ENCODE data around the gene RASGRF1. TPM values are rescaled to one million over a fixed set of nuclear protein-coding genes. Genes with fewer than 3 reads are reported as not detected.

RASGRF1 gene, protein sequence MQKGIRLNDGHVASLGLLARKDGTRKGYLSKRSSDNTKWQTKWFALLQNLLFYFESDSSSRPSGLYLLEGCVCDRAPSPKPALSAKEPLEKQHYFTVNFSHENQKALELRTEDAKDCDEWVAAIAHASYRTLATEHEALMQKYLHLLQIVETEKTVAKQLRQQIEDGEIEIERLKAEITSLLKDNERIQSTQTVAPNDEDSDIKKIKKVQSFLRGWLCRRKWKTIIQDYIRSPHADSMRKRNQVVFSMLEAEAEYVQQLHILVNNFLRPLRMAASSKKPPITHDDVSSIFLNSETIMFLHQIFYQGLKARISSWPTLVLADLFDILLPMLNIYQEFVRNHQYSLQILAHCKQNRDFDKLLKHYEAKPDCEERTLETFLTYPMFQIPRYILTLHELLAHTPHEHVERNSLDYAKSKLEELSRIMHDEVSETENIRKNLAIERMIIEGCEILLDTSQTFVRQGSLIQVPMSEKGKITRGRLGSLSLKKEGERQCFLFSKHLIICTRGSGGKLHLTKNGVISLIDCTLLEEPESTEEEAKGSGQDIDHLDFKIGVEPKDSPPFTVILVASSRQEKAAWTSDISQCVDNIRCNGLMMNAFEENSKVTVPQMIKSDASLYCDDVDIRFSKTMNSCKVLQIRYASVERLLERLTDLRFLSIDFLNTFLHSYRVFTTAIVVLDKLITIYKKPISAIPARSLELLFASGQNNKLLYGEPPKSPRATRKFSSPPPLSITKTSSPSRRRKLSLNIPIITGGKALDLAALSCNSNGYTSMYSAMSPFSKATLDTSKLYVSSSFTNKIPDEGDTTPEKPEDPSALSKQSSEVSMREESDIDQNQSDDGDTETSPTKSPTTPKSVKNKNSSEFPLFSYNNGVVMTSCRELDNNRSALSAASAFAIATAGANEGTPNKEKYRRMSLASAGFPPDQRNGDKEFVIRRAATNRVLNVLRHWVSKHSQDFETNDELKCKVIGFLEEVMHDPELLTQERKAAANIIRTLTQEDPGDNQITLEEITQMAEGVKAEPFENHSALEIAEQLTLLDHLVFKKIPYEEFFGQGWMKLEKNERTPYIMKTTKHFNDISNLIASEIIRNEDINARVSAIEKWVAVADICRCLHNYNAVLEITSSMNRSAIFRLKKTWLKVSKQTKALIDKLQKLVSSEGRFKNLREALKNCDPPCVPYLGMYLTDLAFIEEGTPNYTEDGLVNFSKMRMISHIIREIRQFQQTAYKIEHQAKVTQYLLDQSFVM (N-terminal part only)
- total RNA-seq (2014; rRNA removed; shearing (Covaris generic)), result 0.43 and 1.1 TPM in 2 replicates

DNA sequence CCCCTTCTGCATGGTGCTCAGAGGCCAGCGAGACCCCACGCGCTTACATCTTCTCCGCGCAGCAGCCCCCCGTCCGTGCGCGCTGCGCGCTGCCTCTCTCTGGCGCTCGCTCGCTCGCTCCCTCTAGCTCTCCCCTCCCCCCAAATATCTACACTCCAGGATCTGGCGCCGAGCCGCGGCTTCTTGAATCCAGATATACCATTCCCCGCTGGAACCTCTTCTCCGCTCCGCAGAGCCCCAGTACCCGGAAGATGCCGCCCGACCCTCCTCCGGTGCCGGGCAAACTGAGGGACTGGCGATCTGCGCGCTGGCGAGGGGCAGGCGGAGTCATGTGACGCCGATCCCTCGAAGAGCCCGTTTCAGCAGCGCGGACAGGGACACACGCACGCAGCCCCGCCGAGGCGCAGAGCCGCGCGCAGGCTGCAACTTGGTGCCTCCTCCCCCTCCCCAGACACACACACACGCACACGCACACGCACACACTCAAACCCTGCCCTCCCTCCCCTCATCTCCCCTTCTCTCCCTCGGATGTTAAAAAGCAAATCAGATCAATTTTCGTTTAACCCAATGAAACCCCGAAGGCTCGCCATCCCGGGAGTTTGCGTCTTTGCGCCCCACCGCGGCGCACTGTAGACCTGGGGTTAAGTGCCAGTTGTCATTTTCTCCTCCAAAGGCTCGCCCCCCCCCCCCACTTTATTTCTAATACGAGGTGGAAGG is at the start of gene RASGRF1:
Gene RASGRF1 (minus strand): TSS at position 294 of the 717 bp plus-strand sequence. CDS start 282 bp downstream, at position 12.
- no peaks in the 10 kb centered on the region for H3K4me1 ChIP-seq
- no peak for DNase-seq
- H3K27ac ChIP-seq, result no peak within 1 kb of the TSS
- no peak within 1 kb of the TSS for H3K4me3 ChIP-seq
- no peaks in the 10 kb centered on the region for H3K9me3 ChIP-seq (replicated peaks)
- no peaks in the 10 kb centered on the region for H3K27me3 ChIP-seq
- no peaks in the 10 kb centered on the region for H3K36me3 ChIP-seq

GRCh38 chr15:79136434-79137046 is 46.0 kb upstream of the RASGRF1 start:
- no peak overlapping the region for H3K27ac ChIP-seq
- H3K4me3 ChIP-seq, result no peak overlapping the region
- H3K27me3 ChIP-seq, result no peaks in the 10 kb centered on the region
- H3K9me3 ChIP-seq (replicated peaks), result no peaks in the 10 kb centered on the region
- no peak for DNase-seq
- H3K4me1 ChIP-seq, result no peaks in the 10 kb centered on the region
- no peaks in the 10 kb centered on the region for H3K36me3 ChIP-seq

- no peaks in the 10 kb centered on the region for H3K36me3 ChIP-seq
- no peaks in the 10 kb centered on the region for H3K27me3 ChIP-seq
- no peaks in the 10 kb centered on the region for H3K4me1 ChIP-seq
- H3K9me3 ChIP-seq (replicated peaks), result no peaks in the 10 kb centered on the region
- no peak overlapping the region for H3K4me3 ChIP-seq
- no peak for DNase-seq
- no peak overlapping the region for H3K27ac ChIP-seq
These were observed 42.7 kb upstream of the RASGRF1 start for GRCh38 chr15:79133309-79133708.

GRCh38 chr15:79132770-79133169 is 42.2 kb upstream of the RASGRF1 start:
- H3K27me3 ChIP-seq, result no peaks in the 10 kb centered on the region
- H3K27ac ChIP-seq, result no peak overlapping the region
- no peaks in the 10 kb centered on the region for H3K9me3 ChIP-seq (replicated peaks)
- H3K4me3 ChIP-seq, result no peak overlapping the region
- DNase-seq, result no peak
- no peaks in the 10 kb centered on the region for H3K36me3 ChIP-seq
- H3K4me1 ChIP-seq, result no peaks in the 10 kb centered on the region

- no peaks in the 10 kb centered on the region for H3K9me3 ChIP-seq (replicated peaks)
- no peaks in the 10 kb centered on the region for H3K36me3 ChIP-seq
- H3K4me3 ChIP-seq, result no peak overlapping the region
- no peak overlapping the region for H3K27ac ChIP-seq
- H3K27me3 ChIP-seq, result no peaks in the 10 kb centered on the region
- no peak for DNase-seq
- no peaks in the 10 kb centered on the region for H3K4me1 ChIP-seq
These were observed 41.8 kb upstream of the RASGRF1 start for GRCh38 chr15:79132361-79132760.

- no peaks in the 10 kb centered on the region for H3K9me3 ChIP-seq (replicated peaks)
- H3K27ac ChIP-seq, result no peak overlapping the region
- no peak for DNase-seq
- H3K4me1 ChIP-seq, result no peaks in the 10 kb centered on the region
- H3K27me3 ChIP-seq, result no peaks in the 10 kb centered on the region
- H3K36me3 ChIP-seq, result no peaks in the 10 kb centered on the region
- H3K4me3 ChIP-seq, result no peak overlapping the region
These were observed 40.1 kb upstream of the RASGRF1 start for GRCh38 chr15:79130535-79131130.

DNA sequence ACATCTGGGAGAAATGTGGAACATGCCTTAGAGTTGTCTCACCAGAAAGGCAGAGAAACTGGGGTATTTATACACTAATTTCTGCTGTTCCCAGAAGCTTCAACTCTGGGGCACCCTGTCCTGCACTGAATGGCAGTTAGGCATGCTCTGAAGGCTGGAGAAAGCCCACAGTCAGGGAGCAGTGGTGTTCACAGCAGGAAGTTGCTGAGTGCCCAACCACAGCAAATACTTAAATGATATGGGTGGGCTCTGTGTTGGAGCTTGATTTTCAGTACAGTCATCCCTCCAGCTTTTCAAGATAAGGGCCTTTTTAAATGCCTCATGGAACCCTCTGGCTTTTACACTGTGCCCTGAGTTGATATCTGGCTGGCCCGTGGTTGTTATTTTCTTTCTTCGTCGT is 38.7 kb upstream of the RASGRF1 start:
- Histone ChIP-seq H3K9me3 (replicated peaks) (no peaks in the 10 kb centered on the region), H3K4me3 (no peak overlapping the region), H3K4me1 (no peaks in the 10 kb centered on the region), H3K36me3 (no peaks in the 10 kb centered on the region), H3K27ac (no peak overlapping the region), H3K27me3 (no peaks in the 10 kb centered on the region)
- DNase-seq, result no peak

GRCh38 chr15:79128556-79128955 is 38.0 kb upstream of the RASGRF1 start:
- H3K27me3 ChIP-seq, result no peaks in the 10 kb centered on the region
- peaks cover under 1% of the 10 kb centered on the region; the same call in 1 of the 2 replicates for H3K4me1 ChIP-seq
- H3K9me3 ChIP-seq (replicated peaks), result no peaks in the 10 kb centered on the region
- no peaks in the 10 kb centered on the region for H3K36me3 ChIP-seq
- no peak overlapping the region for H3K4me3 ChIP-seq
- no peak overlapping the region for H3K27ac ChIP-seq
- DNase-seq, result no peak

DNA sequence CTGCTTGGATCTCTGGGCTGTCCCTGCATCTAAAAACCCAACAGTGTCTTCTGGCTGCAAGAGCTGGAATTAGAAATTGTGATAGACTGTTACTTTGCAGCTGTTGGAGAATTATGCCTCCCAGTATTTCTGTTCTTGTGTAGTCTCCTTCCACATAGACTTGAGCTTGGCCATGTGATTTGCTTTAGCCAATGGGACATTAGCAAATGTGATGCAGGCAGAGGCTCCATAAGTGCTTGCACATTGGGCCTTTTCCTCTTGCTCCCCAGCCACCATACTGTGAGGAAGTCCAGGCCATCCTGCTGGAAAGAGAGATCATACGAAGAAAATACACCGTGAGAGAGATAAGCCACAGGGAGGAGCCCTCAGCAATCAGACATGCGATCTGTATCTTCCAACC is 33.8 kb upstream of the RASGRF1 start:
- no peaks in the 10 kb centered on the region for H3K27me3 ChIP-seq
- no peaks in the 10 kb centered on the region for H3K9me3 ChIP-seq (replicated peaks)
- DNase-seq, result no peak
- peaks cover 10% of the 10 kb centered on the region for H3K4me1 ChIP-seq
- H3K4me3 ChIP-seq, result no peak overlapping the region
- no peaks in the 10 kb centered on the region for H3K36me3 ChIP-seq
- no peak overlapping the region for H3K27ac ChIP-seq

GRCh38 chr15:79122991-79123390 is 32.4 kb upstream of the RASGRF1 start:
- Histone ChIP-seq H3K36me3 (no peaks in the 10 kb centered on the region), H3K9me3 (replicated peaks) (no peaks in the 10 kb centered on the region), H3K27me3 (no peaks in the 10 kb centered on the region), H3K4me3 (no peak overlapping the region; the same call in 1 of the 2 replicates), H3K4me1 (peaks cover 10% of the 10 kb centered on the region), H3K27ac (peak overlapping the region; percentile 36; the same call in 1 of the 2 replicates)
- DNase-seq, result peak; percentile 78

DNA sequence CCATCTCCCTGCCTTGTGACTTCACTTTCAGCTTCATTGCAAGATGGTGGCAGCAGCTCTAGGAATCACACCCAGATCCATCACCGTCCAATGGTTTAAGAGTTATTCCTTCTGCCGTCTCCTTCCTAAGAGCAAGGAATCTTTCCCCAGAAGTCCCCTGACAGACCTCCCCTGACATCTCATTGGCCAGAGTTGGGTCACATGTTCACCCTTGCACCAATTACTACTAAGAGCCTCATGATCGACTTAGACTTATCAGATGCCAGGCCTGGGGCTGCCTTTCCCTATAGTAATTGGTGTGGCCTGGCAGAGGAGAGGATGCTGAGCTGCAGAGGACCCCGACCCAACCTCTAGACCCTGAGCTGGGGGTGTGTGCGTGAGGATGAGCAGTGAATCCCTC is 31.8 kb upstream of the RASGRF1 start:
- peaks cover 10% of the 10 kb centered on the region for H3K4me1 ChIP-seq
- H3K36me3 ChIP-seq, result no peaks in the 10 kb centered on the region
- H3K9me3 ChIP-seq (replicated peaks), result no peaks in the 10 kb centered on the region
- no peaks in the 10 kb centered on the region for H3K27me3 ChIP-seq
- peak overlapping the region; percentile 36; the same call in 1 of the 2 replicates for H3K27ac ChIP-seq
- peak; percentile 9 to 16 for DNase-seq
- no peak overlapping the region; the same call in 1 of the 2 replicates for H3K4me3 ChIP-seq

DNA sequence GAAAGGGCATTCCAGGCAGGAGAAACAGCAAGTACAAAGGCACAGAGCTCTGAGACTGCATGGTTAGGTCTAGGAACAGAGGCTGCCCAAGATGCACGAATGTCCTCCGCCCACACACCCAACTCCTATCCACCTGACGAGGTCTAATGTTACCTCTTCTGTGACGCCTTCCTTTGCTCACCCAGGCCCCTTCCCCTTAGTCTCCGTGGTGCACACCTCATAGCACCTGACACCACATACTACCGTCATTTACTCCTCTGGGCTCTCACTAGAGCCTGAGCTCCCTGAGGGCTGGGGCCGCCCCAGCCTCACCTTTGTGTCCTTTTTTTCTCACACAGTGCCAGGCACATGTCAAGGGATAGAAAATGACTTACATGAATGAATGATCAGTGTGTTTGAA is 31.0 kb upstream of the RASGRF1 start:
- H3K9me3 ChIP-seq (replicated peaks), result no peaks in the 10 kb centered on the region

DNA sequence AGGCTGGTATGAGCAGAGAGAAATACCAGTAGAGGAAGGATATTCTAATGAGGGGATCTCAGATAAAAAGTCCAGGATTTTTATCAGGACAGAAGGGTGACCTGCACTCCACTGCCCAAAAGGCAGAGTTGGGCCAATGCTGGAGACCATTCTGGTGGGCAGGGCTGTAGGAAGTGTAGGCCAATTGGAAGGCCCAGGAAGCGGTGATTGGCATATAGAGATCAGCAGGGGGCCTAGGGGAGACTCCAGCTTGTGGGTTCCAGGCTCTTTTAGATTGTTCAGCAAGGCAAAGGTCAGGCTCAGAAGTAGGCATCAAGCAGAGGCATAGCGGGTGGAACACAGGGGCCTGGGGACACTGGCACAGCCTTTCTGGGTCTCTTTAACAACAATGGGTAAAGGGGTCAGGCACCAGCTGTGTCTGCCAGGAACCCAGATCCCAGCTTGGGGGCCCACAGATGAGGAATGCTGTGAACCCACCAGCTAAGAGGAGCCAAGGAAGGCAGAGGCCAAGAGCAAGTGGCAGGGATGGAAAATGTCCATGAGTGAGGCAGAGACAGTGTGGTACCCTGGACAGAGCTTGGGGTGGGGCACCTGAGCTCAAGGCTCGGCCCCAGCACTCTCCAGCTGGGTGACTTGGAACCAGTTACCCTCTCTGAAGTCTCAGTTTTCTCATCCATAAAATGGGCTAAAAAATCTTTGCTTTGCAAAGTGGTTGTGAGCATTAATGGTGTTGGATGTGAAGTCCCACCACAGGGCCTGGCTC is 27.0 kb upstream of the RASGRF1 start:
- H3K27me3 ChIP-seq, result no peaks in the 10 kb centered on the region
- H3K4me1 ChIP-seq, result peaks cover 3% of the 10 kb centered on the region
- DNase-seq, result no peak
- no peaks in the 10 kb centered on the region for H3K36me3 ChIP-seq
- no peak overlapping the region for H3K27ac ChIP-seq
- H3K4me3 ChIP-seq, result no peak overlapping the region
- H3K9me3 ChIP-seq (replicated peaks), result no peaks in the 10 kb centered on the region

More for the DNA sequence above, 31.0 kb upstream of the RASGRF1 start:
- no peaks in the 10 kb centered on the region for H3K36me3 ChIP-seq
- no peak overlapping the region for H3K4me3 ChIP-seq
- no peak overlapping the region for H3K27ac ChIP-seq
- no peak for DNase-seq
- no peaks in the 10 kb centered on the region for H3K27me3 ChIP-seq
- peaks cover 10% of the 10 kb centered on the region for H3K4me1 ChIP-seq

Data from SJCRH30 (cell line).